Measurements from ENCODE around the gene SNX27.
A peak's percentile ranks its signal among the peaks of the same experiment; 100 is the strongest.
"Not testable (repeated sequence)": the region's sequence is repeated elsewhere in the genome, so short reads cannot be mapped to it uniquely, and the experiment has no call there.

Gene SNX27

GRCh38 chr1:151611832-151612500, at the start of gene SNX27:
Gene SNX27 (plus strand): TSS chr1:151612050. CDS start chr1:151612202, 152 bp downstream.
- DNase-seq = peak; percentile 89

DNA sequence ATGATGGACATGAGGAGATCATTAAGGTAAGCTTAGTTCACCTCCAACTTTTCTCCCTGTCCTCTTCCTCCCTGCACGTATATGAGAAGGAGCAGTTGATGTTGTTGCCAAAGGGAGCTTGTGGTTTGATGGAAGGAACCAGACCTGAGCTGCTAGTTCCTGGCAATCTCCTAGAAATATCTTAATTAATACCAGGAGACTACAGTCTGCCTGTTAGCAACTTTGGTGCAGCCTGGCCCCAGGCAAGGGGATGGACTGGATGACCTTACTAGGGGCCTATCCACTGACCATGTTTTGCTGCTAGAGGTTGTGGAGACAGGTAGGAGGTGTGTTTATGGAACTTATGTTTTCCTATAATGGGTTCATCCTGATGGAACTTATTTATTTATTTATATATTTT, 49.2 kb upstream of the SNX27 start:
- no peak for DNase-seq

DNA sequence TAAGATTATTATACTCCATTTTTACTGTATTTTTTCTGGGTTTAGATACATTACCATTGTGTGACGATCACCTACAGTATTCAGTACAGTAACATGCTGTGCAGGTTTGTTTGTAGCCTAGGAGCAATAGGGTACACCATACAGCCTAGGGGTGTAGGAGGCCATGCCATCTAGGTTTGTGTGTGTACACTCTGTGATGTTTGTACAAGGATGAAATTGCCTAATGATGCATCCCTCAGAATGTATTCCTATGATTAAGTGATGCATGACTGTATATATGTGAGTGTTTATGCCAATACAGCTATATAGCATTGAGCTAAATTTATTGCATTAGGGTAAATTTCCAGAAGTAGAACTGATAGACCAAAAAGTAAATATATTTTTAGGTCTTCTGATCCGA, 48.5 kb upstream of the SNX27 start:
- no peak for DNase-seq

DNA sequence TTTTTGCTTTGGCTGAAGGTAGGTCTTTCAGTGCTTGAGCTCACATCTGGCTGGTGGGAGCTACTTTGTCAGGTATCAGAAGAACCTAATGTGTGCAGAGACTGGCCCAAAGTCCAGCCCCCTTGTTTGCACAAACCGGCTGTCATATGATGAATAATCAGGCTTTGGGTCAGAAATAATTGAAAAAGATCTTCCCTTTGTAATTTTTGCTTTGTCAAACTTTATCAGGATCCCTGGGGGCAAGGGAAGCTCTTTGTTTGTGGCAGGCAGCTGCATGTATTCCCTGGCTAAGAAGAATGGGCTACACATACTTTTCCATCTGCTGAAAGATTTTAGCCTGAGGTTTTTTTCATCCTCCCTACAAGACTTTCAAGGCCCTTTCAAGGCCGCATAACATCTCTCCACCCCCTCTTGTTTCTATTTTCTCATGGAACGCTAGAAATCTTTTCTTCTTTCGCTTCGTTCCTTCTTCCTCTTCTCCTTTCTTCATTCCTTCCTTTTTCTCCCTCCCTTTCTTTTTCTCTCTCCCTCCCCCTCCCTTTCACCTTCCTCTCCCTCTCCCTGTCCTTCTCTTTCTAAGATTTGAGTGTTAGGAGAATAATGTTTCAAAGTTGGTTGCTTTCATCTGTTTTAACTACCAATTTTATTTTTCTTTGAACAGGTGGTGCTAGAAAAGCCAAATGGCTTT, 46.2 kb upstream of the SNX27 start:
- DNase-seq = no peak

- peak; percentile 17 for DNase-seq
Measured at GRCh38 chr1:151568626-151569088, 43.2 kb upstream of the SNX27 start.

DNA sequence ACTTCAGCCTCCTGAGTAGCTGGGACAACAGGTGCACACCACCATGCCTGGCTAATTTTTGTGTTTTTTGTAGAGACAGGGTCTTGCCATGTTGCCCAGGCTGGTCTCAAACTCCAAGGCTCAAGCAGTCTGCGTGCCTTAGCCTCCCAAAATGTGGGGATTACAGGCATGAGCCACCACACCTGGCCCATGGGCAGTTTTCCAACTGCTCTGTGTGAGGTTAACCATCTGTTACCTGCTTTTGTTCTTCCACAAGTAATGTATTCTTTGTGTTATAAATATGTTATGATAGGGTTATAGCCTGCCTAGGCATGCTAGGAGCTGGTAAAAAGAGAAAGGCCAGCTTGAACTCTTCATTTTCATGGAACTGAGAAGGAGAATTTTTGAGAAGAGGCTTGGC, 41.0 kb upstream of the SNX27 start:
- no peak for DNase-seq

- DNase-seq = peak; percentile 21
Measured at GRCh38 chr1:151574575-151575529, 37.0 kb upstream of the SNX27 start.

DNA sequence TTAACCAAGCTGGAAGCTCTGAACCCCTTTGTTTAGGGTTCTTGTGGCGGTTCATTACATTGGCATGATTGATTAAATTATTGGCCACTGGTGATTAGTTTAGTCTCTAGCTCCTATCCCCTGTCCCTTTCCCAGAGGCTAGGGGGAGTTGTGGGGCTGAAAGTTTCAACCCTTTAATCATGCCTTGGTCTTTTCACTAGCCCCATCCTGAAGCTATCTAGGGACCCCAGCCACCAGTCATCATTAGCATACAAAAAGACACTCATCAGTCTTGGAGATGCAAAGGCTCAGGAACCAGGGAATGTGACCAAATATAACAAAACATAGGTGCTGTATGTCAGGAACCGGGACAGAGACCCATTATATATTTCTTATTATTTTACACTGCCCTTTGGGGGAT, 34.7 kb upstream of the SNX27 start:
- DNase-seq = no peak

DNA sequence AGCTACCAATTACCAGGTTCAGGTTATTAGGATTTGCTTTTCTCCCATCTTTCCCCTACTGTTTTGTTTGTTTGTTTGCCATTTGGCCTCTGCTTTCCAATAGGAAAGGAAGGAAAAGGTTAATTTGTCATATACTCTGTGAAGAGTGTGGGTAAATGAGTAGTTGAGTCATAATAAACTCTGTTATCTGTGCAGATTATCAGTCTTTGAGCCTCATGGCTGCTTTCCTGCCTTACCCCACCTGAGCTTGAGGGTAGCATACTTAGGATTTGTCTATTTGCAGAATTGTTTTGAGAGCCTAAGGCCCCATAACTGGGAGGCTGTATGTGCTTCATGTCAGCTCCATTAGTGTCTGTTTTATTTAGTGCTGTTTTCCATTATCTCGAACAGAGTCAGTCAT, 32.9 kb upstream of the SNX27 start:
- DNase-seq = no peak

DNA sequence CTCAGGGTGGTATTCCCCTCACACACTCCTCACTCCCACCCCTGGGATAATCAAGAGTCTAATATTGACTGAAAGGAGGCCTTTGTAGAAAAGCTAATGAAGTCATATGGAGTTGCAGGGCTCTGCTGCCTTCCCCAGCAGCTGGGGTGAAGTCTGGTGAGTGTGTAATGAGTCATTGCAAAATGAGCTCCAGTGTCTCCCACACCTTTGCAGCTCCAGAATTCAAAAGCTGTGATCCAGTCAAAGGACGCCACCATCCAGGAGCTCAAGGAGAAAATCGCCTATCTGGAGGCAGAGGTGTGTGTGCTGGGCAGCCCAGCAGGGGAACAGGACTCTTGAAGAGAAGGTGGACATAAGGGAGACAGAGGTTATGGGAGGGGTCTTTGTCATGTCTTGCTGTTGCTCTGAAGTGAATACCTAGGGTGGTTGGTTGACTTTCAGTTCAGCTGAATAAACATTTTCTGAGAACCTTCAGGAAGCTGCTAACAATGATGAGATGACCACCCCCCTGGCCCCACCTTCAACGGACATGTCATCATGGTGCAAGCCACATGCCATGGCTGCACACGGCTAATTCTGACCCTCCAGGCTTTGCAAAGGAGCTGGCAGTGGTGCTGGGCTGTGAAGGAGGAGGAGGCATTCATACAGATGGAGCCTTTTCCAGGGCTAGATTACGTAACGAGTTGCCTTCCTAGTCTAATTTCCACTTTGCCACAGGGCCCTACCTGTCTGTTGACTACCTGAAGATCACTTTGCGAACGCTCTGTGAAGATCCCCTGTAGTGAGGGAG, 32.2 kb upstream of the SNX27 start:
- DNase-seq = no peak

DNA sequence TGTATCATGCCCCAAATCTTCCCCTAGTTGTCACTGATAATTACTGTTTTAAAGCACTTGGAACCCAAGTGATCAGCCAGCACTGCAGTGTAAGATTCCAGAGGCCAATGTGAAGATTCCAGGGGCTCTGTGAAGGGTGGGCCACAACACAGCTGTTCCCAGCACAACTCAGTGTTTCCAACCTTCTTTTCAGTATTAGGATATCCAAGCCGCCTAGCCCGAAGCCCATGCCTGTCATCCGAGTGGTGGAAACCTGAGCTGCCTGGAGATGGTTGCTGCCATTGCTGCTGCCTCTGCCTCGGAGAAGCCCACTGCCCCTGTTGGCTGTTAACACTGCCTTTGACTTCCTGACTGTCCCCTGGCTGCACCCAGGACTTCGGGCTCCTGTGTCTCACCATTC, 30.4 kb upstream of the SNX27 start:
- no peak for DNase-seq

GRCh38 chr1:151581921-151582320, 29.9 kb upstream of the SNX27 start:
- no peak for DNase-seq

DNA sequence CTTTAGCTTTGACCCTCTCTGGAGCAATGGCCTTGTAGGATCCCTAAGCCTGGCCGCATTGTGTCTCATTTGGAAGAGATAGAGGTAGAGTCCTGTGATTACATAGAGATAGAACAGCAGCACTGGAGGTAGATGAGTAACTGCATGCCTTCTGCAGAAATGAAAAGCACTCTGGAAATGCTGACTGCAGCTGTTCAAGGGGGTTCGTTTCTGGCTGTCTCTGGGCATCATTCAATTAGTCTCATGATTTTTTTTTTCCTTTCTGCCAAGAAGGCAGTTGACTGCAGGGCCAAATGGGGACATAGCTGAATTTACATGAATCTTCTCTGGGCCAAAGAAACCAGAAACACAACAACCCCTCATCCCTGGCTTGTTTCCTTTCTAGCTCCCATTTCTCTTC, 28.1 kb upstream of the SNX27 start:
- DNase-seq = no peak

DNA sequence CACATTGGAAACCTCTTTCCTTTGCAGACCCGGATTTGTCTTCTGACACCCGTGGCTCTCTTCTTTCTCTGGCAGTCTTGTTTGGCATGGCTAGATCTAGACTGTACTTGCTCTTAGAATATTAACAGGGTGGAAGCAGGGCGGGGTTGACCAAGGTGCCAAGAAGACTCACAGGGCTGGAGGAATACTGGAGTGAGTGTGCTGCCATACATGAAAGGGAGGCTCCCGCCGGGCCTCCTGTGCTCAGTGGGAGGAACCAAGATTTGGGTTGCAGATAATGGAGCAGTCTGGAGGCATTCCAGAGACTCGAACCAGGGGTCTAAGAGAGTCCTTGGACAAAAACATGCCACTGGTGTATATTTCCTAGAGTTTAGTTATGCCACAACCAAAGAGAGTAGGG, 27.6 kb upstream of the SNX27 start:
- no peak for DNase-seq

GRCh38 chr1:151584780-151585179, 27.1 kb upstream of the SNX27 start:
- DNase-seq = no peak

- no peak for DNase-seq
Measured at GRCh38 chr1:151585622-151586021, 26.2 kb upstream of the SNX27 start.

DNA sequence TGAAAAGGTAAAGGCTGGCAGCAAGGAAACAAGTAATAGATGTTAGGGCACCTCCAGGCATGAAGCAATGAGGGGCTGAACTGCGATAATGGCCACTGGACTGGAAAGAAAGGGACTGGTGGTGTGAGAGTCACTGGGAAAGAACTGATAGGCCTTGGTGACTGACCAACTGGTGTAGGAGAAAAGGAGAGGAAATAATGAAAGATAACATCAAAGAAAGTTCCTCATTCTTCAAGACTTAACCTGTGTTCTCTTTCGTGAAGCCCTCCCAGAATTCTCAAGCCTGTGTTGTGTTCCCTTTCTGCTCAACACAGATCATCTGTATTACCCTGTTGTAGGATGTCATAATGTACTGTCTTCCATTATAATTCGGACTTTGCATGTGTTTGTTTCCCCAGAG, 20.9 kb upstream of the SNX27 start:
- DNase-seq = no peak

DNA sequence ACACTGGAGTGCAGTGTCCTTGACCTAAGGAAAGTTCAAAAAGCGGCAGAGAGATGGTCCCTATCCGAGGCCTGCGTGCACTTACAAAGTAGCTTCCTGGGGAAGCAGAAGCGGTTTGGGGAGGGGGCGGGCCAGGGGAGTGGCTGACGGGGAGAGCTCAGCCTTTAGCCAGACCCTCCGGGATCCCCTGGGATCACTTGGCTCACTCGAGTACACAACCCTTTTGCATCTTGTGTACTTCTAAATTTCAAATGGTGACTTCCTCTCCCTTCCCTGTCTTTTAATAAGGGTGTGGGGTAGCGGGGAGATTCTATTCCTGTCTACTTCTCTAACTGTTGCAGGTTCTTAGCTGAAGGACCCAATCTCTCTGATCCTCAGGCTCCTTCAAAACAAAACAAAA, 18.1 kb upstream of the SNX27 start:
- DNase-seq = no peak

DNA sequence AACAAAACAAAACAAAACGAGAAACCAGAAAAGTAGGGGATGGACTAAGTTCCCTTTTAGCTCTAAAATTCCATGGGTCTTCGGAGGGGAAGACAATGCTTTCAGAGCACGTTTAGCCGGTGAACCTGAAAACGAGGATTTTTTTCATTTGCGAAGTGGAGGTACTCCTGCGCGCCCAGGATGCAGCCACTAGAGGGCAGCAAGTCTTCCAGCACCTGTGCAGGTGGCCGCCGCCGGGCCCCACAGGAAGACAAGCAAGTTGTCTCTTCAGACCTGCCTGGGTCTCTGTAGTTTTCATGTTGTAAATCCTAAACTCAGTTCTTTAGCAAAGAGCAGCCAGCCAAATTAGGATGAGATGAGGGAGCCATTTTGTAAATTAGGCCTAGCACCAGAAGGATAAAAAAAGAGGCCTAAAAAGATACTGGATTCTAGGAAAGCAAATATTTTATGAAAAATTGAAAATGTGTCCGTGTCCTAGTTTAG, 17.7 kb upstream of the SNX27 start:
- peak; percentile 87 for DNase-seq

DNA sequence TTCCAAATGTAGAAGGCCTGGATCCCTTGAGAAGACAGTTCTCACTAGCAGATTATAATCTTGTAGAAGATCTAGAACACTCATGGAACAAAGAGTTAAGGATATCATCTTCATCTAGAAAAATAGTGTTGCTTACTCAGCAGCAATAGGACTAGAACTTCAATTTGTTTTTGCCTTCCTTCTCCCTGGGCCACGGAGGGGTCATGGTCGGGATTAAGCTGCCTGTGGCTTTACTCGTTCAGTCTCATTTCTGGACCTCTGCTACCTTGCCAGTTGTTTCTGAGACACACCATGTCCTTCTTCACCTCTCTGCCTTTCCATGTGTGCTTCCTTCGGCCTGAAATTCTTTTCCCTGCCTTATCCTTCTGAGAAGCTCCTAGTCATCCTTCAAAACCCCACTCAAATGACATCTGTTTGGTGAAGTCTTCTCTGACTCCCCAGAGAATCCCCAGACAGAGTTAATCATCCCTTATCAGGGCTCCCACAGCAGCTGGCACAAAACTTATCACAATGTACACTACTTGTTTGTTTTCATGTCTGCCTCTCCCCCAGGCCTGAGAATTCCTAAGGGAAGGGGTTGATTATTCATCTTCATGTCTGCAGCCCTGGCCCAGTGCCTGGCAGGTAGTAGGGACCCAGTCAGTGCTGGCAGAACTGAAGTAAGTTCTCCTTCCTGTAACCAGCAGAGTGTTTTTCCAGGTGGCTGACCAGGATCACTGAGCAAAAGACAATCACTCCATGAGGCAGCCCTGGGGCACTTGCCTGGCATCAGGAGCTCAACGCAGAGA, 15.5 kb upstream of the SNX27 start:
- DNase-seq = no peak

GRCh38 chr1:151602550-151602949, 9.3 kb upstream of the SNX27 start:
- DNase-seq = not testable (repeated sequence)

- no peak for DNase-seq
Measured at GRCh38 chr1:151604291-151604690, 7.6 kb upstream of the SNX27 start.
